ENCODE data around the gene SLC40A1.

GRCh38 chr2:189585226-189585756, 4.7 kb upstream of the SLC40A1 start:
- TF ChIP-seq CTCF (IDR thresholded peaks at IDR 0.05), result no peak
- no peak for TF ChIP-seq POLR2A (IDR thresholded peaks at IDR 0.05)

Data from thyroid gland (tissue), 4 donors.